ENCODE measurements around the gene BACE2. TPM values are rescaled to one million over a fixed set of nuclear protein-coding genes. Genes with fewer than 3 reads are reported as not detected.

The BACE2 gene
- total RNA-seq, 2 experiments from 2014 or later = 0.32 to 0.73 TPM

DNA sequence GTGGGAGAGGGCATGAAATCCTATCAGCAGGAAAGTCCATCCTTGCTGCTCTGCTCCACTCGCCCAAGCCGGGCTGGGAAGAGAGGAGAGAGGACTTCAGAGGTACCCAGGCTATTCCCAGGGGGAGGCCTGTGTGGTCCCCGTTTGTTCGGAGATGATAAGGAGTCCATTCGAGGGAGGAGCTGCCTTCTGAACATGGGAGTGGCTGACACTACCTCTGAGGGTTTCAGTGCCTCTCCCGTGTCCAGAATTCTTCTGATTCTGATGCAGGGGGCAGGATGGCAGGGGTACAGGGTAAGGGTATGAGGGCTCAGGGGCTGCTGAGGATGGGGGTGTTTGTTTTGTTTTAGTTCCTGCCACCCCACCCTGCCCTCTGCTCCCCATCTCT is 40.4 kb downstream of the BACE2 start:
- ChIA-PET POLR2A (no interaction called here), CTCF (no interaction called here)

DNA sequence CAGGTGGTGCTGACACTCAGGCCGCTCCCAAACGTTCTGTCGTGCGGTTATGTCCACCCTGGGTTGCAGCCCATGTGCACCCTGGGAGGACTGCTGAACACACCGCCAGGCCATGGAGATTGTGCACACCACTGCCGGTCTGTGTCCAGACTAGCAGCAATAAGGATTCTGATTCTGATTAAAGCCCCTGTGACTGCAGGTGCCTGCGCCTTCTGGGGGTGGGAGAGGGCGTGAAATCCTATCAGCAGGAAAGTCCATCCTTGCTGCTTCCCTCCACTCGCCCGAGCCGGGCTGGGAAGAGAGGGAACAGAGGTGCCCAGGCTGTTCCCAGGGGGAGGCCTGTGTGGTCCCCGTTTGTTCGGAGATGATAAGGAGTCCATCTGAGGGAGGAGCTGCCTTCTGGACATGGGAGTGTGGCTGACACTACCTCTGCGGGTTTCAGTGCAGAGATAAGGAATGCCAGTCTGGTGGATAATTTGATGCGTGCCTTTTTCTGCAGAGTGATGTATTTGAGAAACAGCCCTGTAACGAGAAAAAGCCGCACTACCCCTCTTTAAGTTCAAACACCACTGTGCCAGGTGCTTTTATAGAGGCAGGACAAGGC is 41.2 kb downstream of the BACE2 start:
- POLR2A ChIA-PET = no interaction called here
- CTCF ChIA-PET = no interaction called here

DNA sequence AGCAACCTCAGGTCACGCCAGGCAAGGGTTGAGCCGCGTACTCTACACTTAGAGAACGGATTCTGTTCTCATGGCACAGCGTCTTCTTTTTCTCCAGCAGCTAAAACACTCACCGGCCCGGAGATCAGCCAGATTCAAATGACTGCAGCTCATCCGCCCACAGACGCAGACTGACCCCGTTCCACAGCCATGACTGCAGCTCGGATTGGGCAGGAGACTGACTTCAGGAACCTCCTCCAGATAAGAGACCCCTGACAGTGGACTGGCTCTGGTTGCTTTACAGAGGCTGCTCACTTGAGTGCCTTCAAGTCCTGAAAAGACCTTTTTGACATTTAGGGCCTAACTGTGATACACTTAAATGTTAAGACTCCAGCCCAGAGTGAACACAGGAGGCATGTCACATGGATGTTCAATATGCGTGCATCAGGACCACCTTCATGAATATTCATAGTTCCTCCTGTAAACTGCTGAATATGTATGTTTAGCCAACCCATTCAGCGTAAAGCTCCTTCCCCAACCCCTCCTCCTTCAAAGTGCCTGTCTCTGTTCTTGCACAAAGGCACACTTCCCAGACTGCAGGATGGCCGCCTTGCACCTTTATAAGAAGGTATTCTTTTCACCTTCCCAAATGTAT is 42.6 kb downstream of the BACE2 start:
- ChIA-PET CTCF (no interaction called here), POLR2A (no interaction called here)

- ChIA-PET CTCF (no interaction called here), POLR2A (no interaction called here)
Observed at GRCh38 chr21:41211060-41211805, 43.3 kb downstream of the BACE2 start.

- CTCF ChIA-PET = no interaction called here
- POLR2A ChIA-PET = no interaction called here
Observed at GRCh38 chr21:41213021-41213420, 45.1 kb downstream of the BACE2 start.

- CTCF ChIA-PET = no interaction called here
- POLR2A ChIA-PET = no interaction called here
Observed at GRCh38 chr21:41215856-41216408, 48.0 kb downstream of the BACE2 start.

GRCh38 chr21:41216486-41216885 is 48.5 kb downstream of the BACE2 start:
- ChIA-PET CTCF (no interaction called here), POLR2A (no interaction called here)

DNA sequence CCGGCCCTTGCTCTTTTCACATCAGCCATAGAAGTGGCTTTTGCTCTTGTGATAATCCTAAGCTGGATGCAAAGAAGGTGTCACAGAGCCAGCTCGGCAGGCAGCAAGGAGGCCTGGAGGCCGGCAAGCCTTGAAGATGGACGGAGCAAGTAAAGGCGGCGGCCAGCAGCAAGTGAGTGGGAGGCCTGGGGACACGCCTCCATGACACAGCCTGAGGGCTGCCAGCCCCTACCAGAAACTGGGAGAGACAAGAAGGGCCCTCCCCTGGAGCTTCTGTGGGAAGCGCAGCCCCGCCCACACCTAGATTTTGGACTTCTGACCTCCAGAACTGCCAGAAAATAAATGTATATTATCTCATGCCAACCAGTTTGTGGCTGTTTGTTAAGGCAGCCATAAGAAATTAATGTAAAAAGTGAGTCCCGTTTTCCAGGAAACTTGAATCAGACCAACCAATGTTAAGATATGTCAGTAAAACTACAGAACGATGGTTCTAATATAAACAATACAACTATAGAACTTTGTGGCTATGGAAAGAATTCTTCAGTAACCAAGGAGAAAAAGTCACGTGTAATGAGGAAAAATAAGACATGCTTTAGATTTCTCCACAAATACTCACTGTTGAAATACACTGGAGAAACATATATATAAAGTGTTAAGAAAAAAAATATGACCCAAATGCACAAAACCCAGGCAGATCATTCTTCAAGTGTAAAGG is 49.9 kb downstream of the BACE2 start:
- POLR2A ChIA-PET = no interaction called here
- CTCF ChIA-PET = no interaction called here

DNA sequence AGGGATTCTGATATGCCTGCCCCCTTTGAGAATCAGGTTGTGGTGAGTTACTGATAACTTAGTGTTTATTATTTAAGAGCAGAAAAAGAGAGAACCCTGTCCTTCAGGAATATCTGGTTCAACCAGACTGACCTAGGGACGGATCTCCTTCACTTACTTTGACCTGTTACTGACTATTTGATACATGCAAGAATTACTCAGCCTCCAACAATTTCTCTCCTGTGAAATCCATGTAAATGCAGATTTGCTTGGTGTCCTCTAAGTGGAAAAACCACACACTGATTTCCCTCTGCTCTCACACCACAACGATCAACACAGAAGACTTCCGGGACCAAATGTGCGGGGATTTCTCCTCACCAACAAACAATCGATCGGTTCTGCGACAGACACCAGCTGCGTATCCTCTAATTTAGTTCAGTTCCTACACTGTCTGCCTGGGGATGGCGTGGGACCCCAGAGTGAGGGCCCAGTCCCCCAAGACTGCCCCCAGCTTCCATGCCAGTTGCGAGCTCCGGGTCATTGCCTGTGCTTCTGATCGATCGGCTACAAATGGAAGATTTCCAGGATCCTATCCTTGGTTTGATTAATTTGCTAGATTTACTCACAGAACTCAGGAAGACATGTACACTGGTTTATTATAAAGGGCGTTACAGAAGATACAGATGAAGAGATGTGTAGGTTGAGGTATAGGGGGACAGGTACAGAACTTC is 51.7 kb downstream of the BACE2 start:
- POLR2A ChIA-PET = no interaction called here

DNA sequence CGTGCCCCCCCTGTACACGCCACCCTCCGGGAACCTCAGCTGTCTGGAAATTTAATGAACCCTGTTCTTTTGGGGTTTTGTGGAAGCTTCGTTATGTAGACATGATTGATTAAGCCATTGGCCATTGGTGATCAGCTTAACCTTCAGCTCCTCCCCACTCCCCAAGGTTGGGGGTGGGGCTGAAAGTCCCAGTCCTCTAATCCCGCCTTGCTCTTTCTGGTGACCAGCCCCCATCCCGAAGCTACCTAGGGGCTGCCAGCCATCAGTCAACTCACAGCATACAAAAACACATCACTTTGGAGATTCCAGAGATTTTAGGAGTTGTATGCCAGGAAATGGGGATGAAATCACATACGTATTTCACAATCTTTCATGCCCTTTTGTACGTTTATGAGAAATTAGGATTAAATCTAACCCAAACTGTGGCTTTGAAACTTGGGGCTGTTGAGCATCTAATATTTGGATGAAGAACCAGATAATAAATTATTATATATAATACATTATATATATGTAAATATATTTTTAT is 52.3 kb downstream of the BACE2 start:
- POLR2A ChIA-PET = no interaction called here
- CTCF ChIA-PET = no interaction called here

More for the DNA sequence above, 51.7 kb downstream of the BACE2 start:
- CTCF ChIA-PET = no interaction called here

- ChIA-PET POLR2A (no interaction called here), CTCF (no interaction called here)
Observed at GRCh38 chr21:41222247-41223068, 54.5 kb downstream of the BACE2 start.

DNA sequence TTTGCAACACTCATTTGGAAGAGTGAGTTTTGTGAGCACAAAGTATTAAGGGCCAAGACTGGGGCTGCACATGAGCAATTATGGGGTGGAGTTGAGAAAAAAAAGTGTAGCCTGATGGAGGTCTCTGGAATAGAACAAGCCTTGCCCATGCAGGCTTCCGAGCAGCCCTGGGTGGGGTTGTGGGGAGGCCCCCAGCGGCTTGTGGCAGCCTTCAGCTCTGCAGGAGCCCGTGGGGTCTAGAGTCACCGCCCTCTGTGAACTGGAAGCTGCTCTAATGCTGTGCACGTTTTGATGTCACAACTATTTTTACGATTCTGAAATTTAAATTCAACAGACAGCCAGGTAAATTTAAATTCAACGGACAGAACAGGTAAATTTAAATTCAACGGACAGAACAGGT is 58.9 kb downstream of the BACE2 start:
- ChIA-PET POLR2A (no interaction called here), CTCF (no interaction called here)

DNA sequence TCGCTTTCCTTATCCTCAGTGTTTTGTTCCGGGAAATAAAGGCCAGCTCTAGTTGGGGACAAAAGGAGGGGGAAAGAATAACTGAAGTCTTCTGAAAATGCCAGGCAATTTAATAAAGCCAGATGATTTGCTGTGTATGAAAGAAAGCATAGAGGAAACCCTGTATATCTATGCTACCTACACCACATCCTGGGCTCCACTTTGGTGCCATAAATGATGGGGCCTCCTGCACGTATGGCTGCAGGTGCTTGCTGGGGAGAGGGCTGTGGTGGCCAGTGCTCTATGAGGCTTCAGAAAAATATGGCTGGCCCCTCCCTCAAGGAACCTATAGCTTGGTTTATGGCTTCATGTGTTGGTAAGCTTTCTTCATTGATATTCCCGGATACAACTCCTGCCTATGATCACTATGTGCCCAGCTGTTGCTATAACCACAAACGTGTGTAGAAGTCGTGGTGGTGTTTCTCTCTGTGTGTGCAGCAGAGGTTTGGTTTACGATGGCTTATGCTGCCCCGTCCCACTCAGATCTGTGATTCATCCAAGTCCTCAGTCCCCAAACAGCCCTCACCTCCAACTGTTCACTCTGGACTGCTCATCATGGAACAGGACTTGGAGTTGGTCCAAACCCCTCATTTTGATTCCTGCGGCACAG is 59.5 kb downstream of the BACE2 start:
- ChIA-PET CTCF (no interaction called here), POLR2A (no interaction called here)

- POLR2A ChIA-PET = no interaction called here
Observed at GRCh38 chr21:41228006-41228370, 60.0 kb downstream of the BACE2 start.

DNA sequence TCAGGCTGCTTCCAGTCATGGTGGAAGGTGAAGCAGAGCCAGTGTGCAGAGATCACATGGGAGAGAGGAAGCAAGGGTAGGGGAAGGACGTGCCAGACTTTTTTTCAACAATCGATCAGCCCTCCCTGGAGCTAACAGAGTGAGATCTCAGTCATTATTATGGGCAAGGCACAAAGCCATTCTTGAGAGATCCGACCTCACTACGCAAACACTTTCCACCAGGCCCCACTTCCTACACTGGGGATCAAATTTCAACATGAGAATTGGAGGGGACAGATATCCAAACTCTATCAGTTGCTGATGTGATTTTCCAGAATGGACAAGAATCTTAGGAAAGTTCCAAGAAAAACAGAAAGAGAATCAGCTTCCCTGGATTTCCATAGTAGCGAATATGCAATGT is 60.5 kb downstream of the BACE2 start:
- ChIA-PET POLR2A (no interaction called here), CTCF (no interaction called here)

More at GRCh38 chr21:41228006-41228370, 60.0 kb downstream of the BACE2 start:
- CTCF ChIA-PET = no interaction called here

GRCh38 chr21:41228958-41229357 is 61.0 kb downstream of the BACE2 start:
- POLR2A ChIA-PET = no interaction called here
- CTCF ChIA-PET = no interaction called here

DNA sequence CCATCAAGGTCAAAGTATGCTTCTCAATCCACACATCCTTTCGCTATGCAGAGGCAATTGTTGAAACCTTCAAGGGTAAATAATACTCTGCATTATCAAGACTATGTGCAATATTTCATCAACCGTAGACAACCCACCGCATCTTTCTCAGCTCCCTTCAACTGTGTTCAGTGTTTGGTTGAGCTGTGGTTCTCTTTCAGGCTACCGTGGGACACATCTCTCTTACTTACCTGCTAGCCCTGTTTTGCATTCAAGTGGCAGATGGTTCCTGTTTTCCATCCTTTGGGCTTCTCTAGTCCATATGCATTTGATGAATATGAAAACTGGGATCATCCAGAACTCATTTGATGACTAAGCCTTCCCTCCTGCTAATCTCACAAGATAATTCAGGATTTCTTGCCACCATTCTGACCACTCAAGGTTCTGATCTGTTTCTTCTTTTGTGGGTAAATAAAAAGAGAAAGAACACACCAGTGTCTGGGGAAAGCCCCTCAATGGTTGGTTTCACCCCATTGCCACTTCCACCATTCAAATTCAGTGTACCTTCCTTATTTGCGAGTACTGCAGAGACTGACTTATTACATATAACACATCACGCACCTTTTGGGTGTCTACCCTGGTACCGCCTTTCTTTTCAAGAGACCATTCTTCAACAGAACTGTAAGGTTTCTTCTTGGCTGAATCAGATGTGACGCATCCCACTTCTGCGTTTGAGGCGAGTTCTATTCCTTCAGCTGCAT is 61.7 kb downstream of the BACE2 start:
- ChIA-PET POLR2A (no interaction called here), CTCF (no interaction called here)

DNA sequence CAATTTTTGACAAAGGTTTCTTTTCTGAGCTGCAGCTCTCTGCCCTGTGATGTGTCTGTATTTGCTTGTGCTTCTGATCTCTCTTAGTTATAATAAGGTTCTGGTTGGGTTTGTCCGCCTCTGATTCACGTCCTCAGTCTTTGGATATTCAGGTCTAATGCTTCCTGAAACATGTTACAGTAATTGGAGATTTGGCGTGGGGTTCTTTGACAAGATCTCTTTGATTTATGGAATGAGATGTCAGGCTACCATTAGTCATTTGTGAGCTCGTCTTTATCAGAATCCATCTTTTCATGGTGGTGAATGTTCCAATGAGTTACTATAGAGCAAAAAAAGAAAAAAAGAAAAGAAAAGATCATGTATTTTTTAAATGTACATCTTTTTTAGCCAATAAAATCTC is 62.5 kb downstream of the BACE2 start:
- CTCF ChIA-PET = no interaction called here
- POLR2A ChIA-PET = no interaction called here
